Neural cell (in vitro differentiated cells): Measurements from ENCODE around the gene MYLK. TPM values are rescaled to one million over a fixed set of nuclear protein-coding genes. Genes with fewer than 3 reads are reported as not detected.

Experiments
- H2AFZ ChIP-seq: fragments of 200-600, 300-800 bp; sonication (generic), shearing (Covaris generic); 2 replicates; pipeline ENCODE4 v1.6.0; 2014; ENCODE audit warnings: low read depth, mild to moderate bottlenecking, antibody characterized with exemption, low read length, moderate library complexity
- H3F3A ChIP-seq: fragments of 200-600 bp; shearing (Covaris generic); 2 replicates; pipeline ENCODE4 v1.6.1; 2016; ENCODE audit warnings: mild to moderate bottlenecking, moderate library complexity, mixed read lengths, antibody characterized with exemption, low read length; ENCODE audit not compliant: insufficient read depth, poor library complexity, severe bottlenecking
- H3K27ac ChIP-seq: fragments of 200-600, 300-800 bp; sonication (generic), shearing (Covaris generic); 2 replicates; pipeline ENCODE4 v1.5.1; 2014; ENCODE audit warnings: mild to moderate bottlenecking, low read length, moderate library complexity
- H3K27me3 ChIP-seq: fragments of 300-800, 200-600 bp; sonication (generic), shearing (Covaris generic); 2 replicates; pipeline ENCODE4 v1.6.0; 2014; ENCODE audit warnings: mild to moderate bottlenecking, low read depth, low read length, moderate library complexity; ENCODE audit not compliant: insufficient read depth
- H3K36me3 ChIP-seq: fragments of 300-800, 200-600 bp; sonication (generic), shearing (Covaris generic); 2 replicates; pipeline ENCODE4 v1.5.1; 2014; ENCODE audit warnings: mild to moderate bottlenecking, antibody characterized with exemption, low read length, moderate library complexity; ENCODE audit not compliant: insufficient read depth
- H3K4me2 ChIP-seq: fragments of 300-800, 200-600 bp; sonication (generic), shearing (Covaris generic); 2 replicates; pipeline ENCODE4 v1.6.0; 2014; ENCODE audit warnings: mild to moderate bottlenecking, low read length
- H3K4me3 ChIP-seq: fragments of 300-800, 200-600 bp; sonication (generic), shearing (Covaris generic); 2 replicates; pipeline ENCODE4 v1.5.1; 2014; ENCODE audit warnings: mild to moderate bottlenecking, low read length, moderate library complexity
- H3K79me2 ChIP-seq: fragments of 200-600 bp; shearing (Covaris generic); replicated peaks from 2 replicates; pipeline ENCODE4 v1.6.0; 2014; ENCODE audit warnings: mild to moderate bottlenecking, low read length, moderate library complexity; ENCODE audit not compliant: insufficient read depth
- H3K9ac ChIP-seq: fragments of 300-800, 200-600 bp; sonication (generic), shearing (Covaris generic); 2 replicates; pipeline ENCODE4 v1.6.1; 2016; ENCODE audit warnings: mild to moderate bottlenecking, low read length, mixed read lengths
- H3K9me2 ChIP-seq: fragments of 200-600 bp; shearing (Covaris generic); 2 replicates; pipeline ENCODE4 v1.6.1; 2016; ENCODE audit warnings: mild to moderate bottlenecking, low read length, mixed read lengths; ENCODE audit not compliant: insufficient read depth
- H3K9me3 ChIP-seq: fragments of 200-600, 300-800 bp; sonication (generic), shearing (Covaris generic); 2 replicates; pipeline ENCODE4 v1.6.1; 2016; ENCODE audit warnings: mild to moderate bottlenecking, mixed run types, low read length, moderate library complexity, mixed read lengths
- H4K20me1 ChIP-seq: fragments of 200-600 bp; shearing (Covaris generic); 2 replicates; pipeline ENCODE4 v1.6.1; 2016; ENCODE audit warnings: mild to moderate bottlenecking, mixed run types; ENCODE audit not compliant: insufficient read depth
- EP300 ChIP-seq: fragments of 450-650 bp; conservative IDR thresholded peaks from 2 replicates; pipeline ENCODE4 v1.6.1; 2014; ENCODE audit warnings: antibody characterized with exemption, mild to moderate bottlenecking, moderate library complexity; ENCODE audit not compliant: poor library complexity, severe bottlenecking
- EZH2 ChIP-seq: fragments of 200-600, 300-800 bp; shearing (Covaris generic), sonication (generic); IDR thresholded peaks from 2 replicates; pipeline ENCODE4 v1.6.1; 2014; ENCODE audit warnings: antibody characterized with exemption, low read length, borderline replicate concordance, mild to moderate bottlenecking; ENCODE audit not compliant: insufficient read depth, poor library complexity, severe bottlenecking
- MXI1 ChIP-seq: fragments of 450-650 bp; conservative IDR thresholded peaks from 2 replicates; pipeline ENCODE4 v1.6.1; 2014; ENCODE audit warnings: antibody characterized with exemption, mild to moderate bottlenecking; ENCODE audit not compliant: poor library complexity, severe bottlenecking
- POLR2AphosphoS5 ChIP-seq: IDR thresholded peaks from 2 replicates; pipeline ENCODE4 v1.6.1; 2012
- RAD21 ChIP-seq: fragments of 450-650 bp; conservative IDR thresholded peaks from 2 replicates; pipeline ENCODE4 v1.6.1; 2014; ENCODE audit warnings: antibody characterized with exemption, mild to moderate bottlenecking, moderate library complexity
- SMC3 ChIP-seq: fragments of 450-650 bp; conservative IDR thresholded peaks from 2 replicates; pipeline ENCODE4 v1.6.1; 2014; ENCODE audit warnings: antibody characterized with exemption, mild to moderate bottlenecking, moderate library complexity; ENCODE audit not compliant: poor library complexity
- TAF1 ChIP-seq: IDR thresholded peaks from 2 replicates; pipeline ENCODE4 v1.6.1; 2012; ENCODE audit warnings: low read depth
- polyA plus RNA-seq: library from polyadenylated mRNA; depleted of rRNA; stranded (reverse); fragments of >200 nt; gene quantifications from 2 replicates; pipeline ENCODE4 v1.2.3, GENCODE V29; 2014
- TF ChIP-seq, protein P1 (sequence below): fragments of 450-650 bp; IDR thresholded peaks from 2 replicates; pipeline ENCODE4 v1.5.1; 2014; ENCODE audit warnings: antibody characterized with exemption, mild to moderate bottlenecking, moderate library complexity; ENCODE audit not compliant: poor library complexity, severe bottlenecking
- TF ChIP-seq, protein P2 (sequence below): IDR thresholded peaks from 2 replicates; pipeline ENCODE4 v1.6.1; 2012; ENCODE audit warnings: borderline replicate concordance

Gene MYLK
- polyA plus RNA-seq, 1 donor from 2014 or later, result 0.43 TPM

DNA sequence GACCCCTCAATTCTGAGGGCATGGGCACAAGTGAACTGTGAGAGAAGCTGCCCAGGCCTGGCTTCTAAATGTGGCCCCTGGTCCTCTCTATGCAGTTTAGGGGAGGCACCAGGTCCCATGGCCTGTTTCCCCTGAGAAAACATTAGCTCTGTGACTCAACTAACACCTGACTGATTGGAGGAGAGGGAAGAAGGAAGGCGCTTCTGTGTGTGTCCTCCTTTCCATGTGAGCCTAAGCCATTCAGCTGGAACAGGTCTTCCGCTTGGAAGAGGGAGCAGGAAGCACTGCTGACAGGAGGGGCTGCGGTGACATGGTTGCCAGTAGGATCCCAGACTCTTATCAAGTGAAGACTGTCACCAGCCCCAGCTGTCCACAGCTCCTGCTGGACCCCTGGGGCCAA is 79.5 kb downstream of the MYLK start:
- Histone ChIP-seq H3K9me3 (no peaks in the 10 kb centered on the region), H3K36me3 (no peaks in the 10 kb centered on the region), H3K27me3 (no peaks in the 10 kb centered on the region), H3K9me2 (no peaks in the 10 kb centered on the region), H3K27ac (no peak overlapping the region), H2AFZ (no peak overlapping the region), H3K79me2 (no peaks in the 10 kb centered on the region), H3K4me2 (no peak overlapping the region), H3K4me3 (no peak overlapping the region), H3K9ac (no peak overlapping the region), H3F3A (no peaks in the 10 kb centered on the region), H4K20me1 (no peaks in the 10 kb centered on the region)
- TF ChIP-seq TAF1, result no peak
- no peak for TF ChIP-seq RAD21
- TF ChIP-seq POLR2AphosphoS5, result no peak
- no peak for TF ChIP-seq EZH2
- TF ChIP-seq, protein P1, sequence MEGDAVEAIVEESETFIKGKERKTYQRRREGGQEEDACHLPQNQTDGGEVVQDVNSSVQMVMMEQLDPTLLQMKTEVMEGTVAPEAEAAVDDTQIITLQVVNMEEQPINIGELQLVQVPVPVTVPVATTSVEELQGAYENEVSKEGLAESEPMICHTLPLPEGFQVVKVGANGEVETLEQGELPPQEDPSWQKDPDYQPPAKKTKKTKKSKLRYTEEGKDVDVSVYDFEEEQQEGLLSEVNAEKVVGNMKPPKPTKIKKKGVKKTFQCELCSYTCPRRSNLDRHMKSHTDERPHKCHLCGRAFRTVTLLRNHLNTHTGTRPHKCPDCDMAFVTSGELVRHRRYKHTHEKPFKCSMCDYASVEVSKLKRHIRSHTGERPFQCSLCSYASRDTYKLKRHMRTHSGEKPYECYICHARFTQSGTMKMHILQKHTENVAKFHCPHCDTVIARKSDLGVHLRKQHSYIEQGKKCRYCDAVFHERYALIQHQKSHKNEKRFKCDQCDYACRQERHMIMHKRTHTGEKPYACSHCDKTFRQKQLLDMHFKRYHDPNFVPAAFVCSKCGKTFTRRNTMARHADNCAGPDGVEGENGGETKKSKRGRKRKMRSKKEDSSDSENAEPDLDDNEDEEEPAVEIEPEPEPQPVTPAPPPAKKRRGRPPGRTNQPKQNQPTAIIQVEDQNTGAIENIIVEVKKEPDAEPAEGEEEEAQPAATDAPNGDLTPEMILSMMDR, result no peak
- TF ChIP-seq MXI1, result no peak
- TF ChIP-seq SMC3, result no peak
- no peak for TF ChIP-seq EP300
- TF ChIP-seq, protein P2, sequence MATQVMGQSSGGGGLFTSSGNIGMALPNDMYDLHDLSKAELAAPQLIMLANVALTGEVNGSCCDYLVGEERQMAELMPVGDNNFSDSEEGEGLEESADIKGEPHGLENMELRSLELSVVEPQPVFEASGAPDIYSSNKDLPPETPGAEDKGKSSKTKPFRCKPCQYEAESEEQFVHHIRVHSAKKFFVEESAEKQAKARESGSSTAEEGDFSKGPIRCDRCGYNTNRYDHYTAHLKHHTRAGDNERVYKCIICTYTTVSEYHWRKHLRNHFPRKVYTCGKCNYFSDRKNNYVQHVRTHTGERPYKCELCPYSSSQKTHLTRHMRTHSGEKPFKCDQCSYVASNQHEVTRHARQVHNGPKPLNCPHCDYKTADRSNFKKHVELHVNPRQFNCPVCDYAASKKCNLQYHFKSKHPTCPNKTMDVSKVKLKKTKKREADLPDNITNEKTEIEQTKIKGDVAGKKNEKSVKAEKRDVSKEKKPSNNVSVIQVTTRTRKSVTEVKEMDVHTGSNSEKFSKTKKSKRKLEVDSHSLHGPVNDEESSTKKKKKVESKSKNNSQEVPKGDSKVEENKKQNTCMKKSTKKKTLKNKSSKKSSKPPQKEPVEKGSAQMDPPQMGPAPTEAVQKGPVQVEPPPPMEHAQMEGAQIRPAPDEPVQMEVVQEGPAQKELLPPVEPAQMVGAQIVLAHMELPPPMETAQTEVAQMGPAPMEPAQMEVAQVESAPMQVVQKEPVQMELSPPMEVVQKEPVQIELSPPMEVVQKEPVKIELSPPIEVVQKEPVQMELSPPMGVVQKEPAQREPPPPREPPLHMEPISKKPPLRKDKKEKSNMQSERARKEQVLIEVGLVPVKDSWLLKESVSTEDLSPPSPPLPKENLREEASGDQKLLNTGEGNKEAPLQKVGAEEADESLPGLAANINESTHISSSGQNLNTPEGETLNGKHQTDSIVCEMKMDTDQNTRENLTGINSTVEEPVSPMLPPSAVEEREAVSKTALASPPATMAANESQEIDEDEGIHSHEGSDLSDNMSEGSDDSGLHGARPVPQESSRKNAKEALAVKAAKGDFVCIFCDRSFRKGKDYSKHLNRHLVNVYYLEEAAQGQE, result no peak

DNA sequence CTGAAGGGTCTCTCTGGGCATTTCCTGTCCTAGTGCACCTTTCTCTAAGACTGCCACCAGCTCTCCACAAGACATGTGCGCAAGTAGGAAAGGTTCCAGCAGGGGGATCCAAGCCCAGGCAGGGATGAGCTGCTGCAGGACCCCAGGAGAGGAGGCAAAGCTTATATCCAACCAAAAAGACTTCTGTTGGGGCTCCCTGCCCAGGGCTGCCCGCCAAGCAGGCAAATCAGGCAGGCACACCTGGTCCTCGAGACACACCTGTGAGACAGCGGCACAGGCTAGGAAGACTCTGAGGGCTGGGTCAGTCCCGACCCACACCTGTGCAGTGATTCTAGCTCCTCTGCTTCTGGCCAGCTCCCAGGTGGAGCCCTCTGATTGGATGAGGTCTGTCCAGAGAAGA is 80.6 kb downstream of the MYLK start:
- H3K27me3 ChIP-seq, result no peaks in the 10 kb centered on the region
- TF ChIP-seq, protein P2, result no peak
- TF ChIP-seq EZH2, result no peak
- TF ChIP-seq TAF1, result no peak
- no peak for TF ChIP-seq MXI1
- TF ChIP-seq SMC3, result no peak

More for the DNA sequence above, 80.6 kb downstream of the MYLK start:
- Histone ChIP-seq H3K4me3 (no peak overlapping the region), H3K4me2 (no peak overlapping the region), H3K79me2 (no peaks in the 10 kb centered on the region), H3K27ac (no peak overlapping the region), H3K9me3 (no peaks in the 10 kb centered on the region), H3K36me3 (no peaks in the 10 kb centered on the region), H3K9ac (no peak overlapping the region), H2AFZ (no peak overlapping the region), H4K20me1 (no peaks in the 10 kb centered on the region), H3K9me2 (no peaks in the 10 kb centered on the region), H3F3A (no peaks in the 10 kb centered on the region)
